GM18505 (cell line): ENCODE data around the gene L3MBTL3.
A peak's percentile ranks its signal among the peaks of the same experiment; 100 is the strongest.

Source experiments
- ATAC-seq: cut with Tn5 transposase; IDR thresholded peaks from one replicate; pipeline ENCODE4 v1.9.1; 2021; ENCODE audit not compliant: unreplicated experiment
- POLR2A ChIP-seq: IDR thresholded peaks from 4 replicates; pipeline ENCODE4 v1.6.1; 2011; ENCODE audit warnings: borderline replicate concordance; ENCODE audit not compliant: insufficient read depth, insufficient read length; ENCODE audit errors: extremely low read depth

The L3MBTL3 gene

GRCh38 chr6:130018292-130018743 lies at the start of gene L3MBTL3:
L3MBTL3 (plus strand) TSS chr6:130018581; CDS start chr6:130042700, 24,119 bp downstream.
- peak; percentile 69 for ATAC-seq
- no peak for TF ChIP-seq POLR2A

- no peak for TF ChIP-seq POLR2A
- no peak for ATAC-seq
Measured at GRCh38 chr6:129969064-129969463, 49.3 kb upstream of the L3MBTL3 start.

GRCh38 chr6:129976110-129976509 lies 42.3 kb upstream of the L3MBTL3 start:
- no peak for ATAC-seq
- no peak for TF ChIP-seq POLR2A

- no peak for ATAC-seq
- no peak for TF ChIP-seq POLR2A
Measured at GRCh38 chr6:129978148-129978916, 40.0 kb upstream of the L3MBTL3 start.

GRCh38 chr6:129980821-129981220 lies 37.6 kb upstream of the L3MBTL3 start:
- TF ChIP-seq POLR2A, result no peak
- no peak for ATAC-seq

- no peak for TF ChIP-seq POLR2A
- no peak for ATAC-seq
Measured at GRCh38 chr6:129981598-129981997, 36.8 kb upstream of the L3MBTL3 start.

- ATAC-seq, result no peak
- TF ChIP-seq POLR2A, result no peak
Measured at GRCh38 chr6:129989396-129989795, 29.0 kb upstream of the L3MBTL3 start.

- ATAC-seq, result no peak
- TF ChIP-seq POLR2A, result no peak
Measured at GRCh38 chr6:129992881-129993280, 25.5 kb upstream of the L3MBTL3 start.

GRCh38 chr6:129994410-129994809 lies 24.0 kb upstream of the L3MBTL3 start:
- ATAC-seq, result no peak
- TF ChIP-seq POLR2A, result no peak

- ATAC-seq, result no peak
- TF ChIP-seq POLR2A, result no peak
Measured at GRCh38 chr6:129996387-129996786, 22.0 kb upstream of the L3MBTL3 start.

- no peak for TF ChIP-seq POLR2A
- ATAC-seq, result no peak
Measured at GRCh38 chr6:130000526-130001421, 17.6 kb upstream of the L3MBTL3 start.

GRCh38 chr6:130008236-130008873 lies 10.0 kb upstream of the L3MBTL3 start:
- ATAC-seq, result no peak
- no peak for TF ChIP-seq POLR2A

GRCh38 chr6:130009146-130009545 lies 9.2 kb upstream of the L3MBTL3 start:
- ATAC-seq, result no peak
- no peak for TF ChIP-seq POLR2A
